HG02642 (cell line): Measurements from ENCODE around the gene FZD10.

ENCODE experiments used
- ATAC-seq: cut with Tn5 transposase; IDR thresholded peaks from one replicate; pipeline ENCODE4 v1.9.1; 2021; ENCODE audit warnings: mild to moderate bottlenecking; ENCODE audit not compliant: unreplicated experiment, poor library complexity

Gene FZD10

GRCh38 chr12:130153803-130154202, 8.5 kb upstream of the FZD10 start:
- ATAC-seq = no peak

GRCh38 chr12:130154276-130155070, 7.8 kb upstream of the FZD10 start:
- no peak for ATAC-seq

- ATAC-seq = no peak
Measured at GRCh38 chr12:130155416-130156073, 6.7 kb upstream of the FZD10 start.

- no peak for ATAC-seq
Measured at GRCh38 chr12:130156652-130157275, 5.5 kb upstream of the FZD10 start.

GRCh38 chr12:130157998-130158753, 4.1 kb upstream of the FZD10 start:
- no peak for ATAC-seq

GRCh38 chr12:130158754-130159059, 3.6 kb upstream of the FZD10 start:
- no peak for ATAC-seq

- ATAC-seq = no peak
Measured at GRCh38 chr12:130160306-130160705, 2.0 kb upstream of the FZD10 start.

GRCh38 chr12:130160711-130161231, 1.5 kb upstream of the FZD10 start:
- no peak for ATAC-seq

- ATAC-seq = no peak
Measured at GRCh38 chr12:130161261-130162243, 712 bp upstream of the FZD10 start.

GRCh38 chr12:130162745-130163460, 639 bp downstream of the FZD10 start:
- no peak for ATAC-seq

GRCh38 chr12:130163461-130164215, 1.4 kb downstream of the FZD10 start:
- no peak for ATAC-seq

- no peak for ATAC-seq
Measured at GRCh38 chr12:130164216-130164542, 1.9 kb downstream of the FZD10 start.

- no peak for ATAC-seq
Measured at GRCh38 chr12:130164936-130165335, 2.7 kb downstream of the FZD10 start.

GRCh38 chr12:130166306-130166705, 4.0 kb downstream of the FZD10 start:
- no peak for ATAC-seq

GRCh38 chr12:130167537-130167936, 5.3 kb downstream of the FZD10 start:
- no peak for ATAC-seq

- ATAC-seq = no peak
Measured at GRCh38 chr12:130169256-130169655, 7.0 kb downstream of the FZD10 start.

GRCh38 chr12:130169924-130170323, 7.7 kb downstream of the FZD10 start:
- no peak for ATAC-seq

- no peak for ATAC-seq
Measured at GRCh38 chr12:130170611-130171010, 8.3 kb downstream of the FZD10 start.
